HEK293T (cell line): ENCODE measurements around the gene SNAI3.

Experiments used
- CTCF ChIA-PET: fragments of 350-600 bp; formaldehyde crosslinking; extraction: SDS; loops from one replicate; lab custom pipeline; 2021; ENCODE audit warnings: antibody characterized with exemption, inconsistent platforms; lab: Yijun Ruan, JAX
- POLR2A ChIA-PET: fragments of 350-600 bp; formaldehyde crosslinking; extraction: SDS; loops from one replicate; lab custom pipeline; 2020; ENCODE audit warnings: antibody characterized with exemption, inconsistent platforms; lab: Yijun Ruan, JAX
- DNase-seq: peaks from one replicate; pipeline ENCODE4 v3.0.0; 2012; ENCODE audit warnings: mixed read lengths; ENCODE audit errors: extremely low spot score
- ARNT ChIP-seq: fragments of 450-650 bp; IDR thresholded peaks from 2 replicates; pipeline ENCODE4 v1.6.1; 2017; ENCODE audit warnings: mild to moderate bottlenecking
- BHLHE40 ChIP-seq: fragments of 450-650 bp; IDR thresholded peaks from 2 replicates; pipeline ENCODE4 v1.6.1; 2016; ENCODE audit warnings: mild to moderate bottlenecking, moderate library complexity, borderline replicate concordance
- CTBP1 ChIP-seq: fragments of 450-650 bp; IDR thresholded peaks from 2 replicates; pipeline ENCODE4 v1.6.1; 2016; ENCODE audit warnings: borderline replicate concordance
- ELF4 ChIP-seq: fragments of 450-650 bp; IDR thresholded peaks from 2 replicates; pipeline ENCODE4 v1.6.1; 2017; ENCODE audit warnings: antibody characterized with exemption
- FOXA1 ChIP-seq: fragments of 450-650 bp; IDR thresholded peaks from 2 replicates; pipeline ENCODE4 v1.6.1; 2016; ENCODE audit warnings: mild to moderate bottlenecking
- FOXK2 ChIP-seq: fragments of 450-650 bp; IDR thresholded peaks from 2 replicates; pipeline ENCODE4 v1.6.1; 2016; ENCODE audit warnings: mild to moderate bottlenecking
- FOXM1 ChIP-seq: fragments of 450-650 bp; IDR thresholded peaks from 2 replicates; pipeline ENCODE4 v1.6.1; 2017; ENCODE audit warnings: mild to moderate bottlenecking, borderline replicate concordance
- HDGF ChIP-seq: fragments of 450-650 bp; IDR thresholded peaks from 2 replicates; pipeline ENCODE4 v1.6.1; 2017; ENCODE audit warnings: antibody characterized with exemption, borderline replicate concordance
- L3MBTL2 ChIP-seq: fragments of 450-650 bp; conservative IDR thresholded peaks from 2 replicates; pipeline ENCODE4 v1.6.1; 2016; ENCODE audit warnings: mild to moderate bottlenecking
- LEF1 ChIP-seq: fragments of 450-650 bp; IDR thresholded peaks from 2 replicates; pipeline ENCODE4 v1.6.1; 2017; ENCODE audit warnings: mild to moderate bottlenecking, borderline replicate concordance
- NFRKB ChIP-seq: fragments of 450-650 bp; IDR thresholded peaks from 2 replicates; pipeline ENCODE4 v1.6.1; 2016; ENCODE audit warnings: mild to moderate bottlenecking, moderate library complexity
- SP1 ChIP-seq: fragments of 450-650 bp; IDR thresholded peaks from 2 replicates; pipeline ENCODE4 v1.6.1; 2017
- SUZ12 ChIP-seq: fragments of 450-650 bp; IDR thresholded peaks from 2 replicates; pipeline ENCODE4 v1.6.1; 2016; ENCODE audit warnings: mild to moderate bottlenecking
- TARDBP ChIP-seq: fragments of 450-650 bp; IDR thresholded peaks from 2 replicates; pipeline ENCODE4 v1.6.1; 2016
- ZNF384 ChIP-seq: fragments of 450-650 bp; IDR thresholded peaks from 2 replicates; pipeline ENCODE4 v1.6.1; 2016
- TF ChIP-seq, protein P1 (sequence below): fragments of 450-650 bp; IDR thresholded peaks from 2 replicates; pipeline ENCODE4 v1.6.1; 2016

SNAI3 gene

DNA sequence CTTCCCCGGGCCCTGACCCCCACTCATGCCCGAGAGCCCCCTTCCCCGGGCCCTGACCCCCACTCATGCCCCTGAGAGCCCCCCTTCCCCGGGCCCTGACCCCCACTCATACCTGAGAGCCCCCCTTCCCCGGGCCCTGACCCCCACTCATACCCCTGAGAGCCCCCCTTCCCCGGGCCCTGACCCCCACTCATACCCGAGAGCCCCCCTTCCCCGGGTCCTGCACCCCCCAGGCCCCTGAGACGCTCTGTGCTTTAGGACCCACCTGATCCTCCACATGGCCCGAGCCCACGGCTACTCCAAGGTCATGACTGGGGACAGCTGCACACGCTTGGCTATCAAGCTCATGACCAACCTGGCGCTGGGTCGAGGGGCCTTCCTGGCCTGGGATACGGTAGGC is 26.7 kb upstream of the SNAI3 start:
- DNase-seq: no peak
- CTCF ChIA-PET: no interaction called here
- TF ChIP-seq FOXA1 (no peak), TARDBP (no peak), NFRKB (no peak), SP1 (no peak)
- POLR2A ChIA-PET: no interaction called here

DNA sequence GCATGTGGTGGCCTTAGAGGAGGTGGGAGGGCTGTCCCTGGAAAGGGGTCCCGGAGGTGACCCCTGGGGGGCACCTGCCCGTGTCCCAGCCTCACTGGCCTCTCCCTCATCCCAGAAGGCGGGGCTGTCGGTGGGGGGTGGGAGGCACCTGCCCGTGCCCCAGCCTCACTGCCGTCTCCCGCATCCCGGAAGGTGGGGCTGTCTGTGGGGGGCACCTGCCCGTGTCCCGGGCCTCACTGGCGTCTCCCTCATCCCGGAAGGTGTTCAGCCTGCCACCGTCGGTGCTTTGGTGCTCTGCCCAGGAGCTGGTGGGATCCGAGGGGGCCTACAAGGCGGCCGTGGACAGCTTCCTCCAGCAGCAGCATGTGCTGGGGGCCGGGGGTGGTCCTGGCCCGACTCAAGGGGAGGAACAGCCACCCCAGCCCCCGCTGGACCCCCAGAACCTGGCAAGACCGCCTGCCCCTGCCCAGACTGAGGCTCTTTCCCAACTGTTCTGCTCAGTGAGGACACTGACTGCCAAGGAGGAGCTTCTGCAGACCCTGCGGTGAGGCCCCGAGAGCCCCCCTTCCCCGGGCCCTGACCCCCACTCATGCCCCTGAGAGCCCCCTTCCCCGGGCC is 26.2 kb upstream of the SNAI3 start:
- CTCF ChIA-PET: no interaction called here
- DNase-seq: no peak
- TF ChIP-seq ARNT (no peak), FOXK2 (no peak), LEF1 (no peak), NFRKB (no peak), TARDBP (no peak), L3MBTL2 (no peak), SUZ12 (no peak), BHLHE40 (no peak), SP1 (no peak), FOXA1 (no peak), ELF4 (no peak), ZNF384 (no peak), FOXM1 (no peak), HDGF (no peak)
- TF ChIP-seq, protein P1, sequence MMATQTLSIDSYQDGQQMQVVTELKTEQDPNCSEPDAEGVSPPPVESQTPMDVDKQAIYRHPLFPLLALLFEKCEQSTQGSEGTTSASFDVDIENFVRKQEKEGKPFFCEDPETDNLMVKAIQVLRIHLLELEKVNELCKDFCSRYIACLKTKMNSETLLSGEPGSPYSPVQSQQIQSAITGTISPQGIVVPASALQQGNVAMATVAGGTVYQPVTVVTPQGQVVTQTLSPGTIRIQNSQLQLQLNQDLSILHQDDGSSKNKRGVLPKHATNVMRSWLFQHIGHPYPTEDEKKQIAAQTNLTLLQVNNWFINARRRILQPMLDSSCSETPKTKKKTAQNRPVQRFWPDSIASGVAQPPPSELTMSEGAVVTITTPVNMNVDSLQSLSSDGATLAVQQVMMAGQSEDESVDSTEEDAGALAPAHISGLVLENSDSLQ: no peak
- POLR2A ChIA-PET: no interaction called here

DNA sequence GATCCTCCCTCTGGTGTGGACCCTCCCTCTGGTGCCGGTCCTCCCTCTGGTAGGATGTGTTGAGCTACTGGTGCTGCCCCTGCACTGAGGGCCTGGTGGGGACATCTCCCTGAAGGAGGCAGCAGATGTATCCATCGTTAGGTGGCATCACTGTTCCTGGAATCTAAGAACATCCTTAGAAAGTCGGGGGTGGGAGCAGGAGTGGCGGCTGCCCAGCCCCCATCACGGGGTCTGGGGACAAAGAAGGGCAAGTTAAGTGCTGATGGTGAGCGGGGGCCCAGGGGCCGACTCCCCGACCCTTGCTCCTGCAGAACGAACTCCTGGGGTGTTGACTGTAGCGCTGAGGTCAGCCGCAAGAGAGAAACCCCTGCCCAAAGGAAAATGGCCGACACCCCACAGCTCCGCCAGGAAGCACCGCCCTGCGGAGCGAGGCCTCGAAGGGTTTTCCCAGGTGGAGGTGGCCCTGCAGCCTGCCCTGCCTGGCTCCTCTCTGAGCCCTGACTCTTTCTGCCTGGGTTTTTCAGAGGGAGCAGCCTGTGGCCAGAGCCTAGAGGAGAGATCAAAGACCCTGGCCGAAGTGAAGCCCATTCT is 25.5 kb upstream of the SNAI3 start:
- POLR2A ChIA-PET: interaction anchor here (1.2 kb wide), 1 partner anchor 11 kb away, joined by 4 read pairs; no protein-coding TSS in a partner anchor
- CTCF ChIA-PET: no interaction called here
- TF ChIP-seq LEF1 (no peak), ZNF384 (no peak), BHLHE40 (no peak), CTBP1 (no peak), ARNT (no peak), HDGF (no peak), TARDBP (no peak), ELF4 (no peak), L3MBTL2 (no peak), FOXK2 (no peak), NFRKB (no peak), FOXM1 (no peak), FOXA1 (no peak)

DNA sequence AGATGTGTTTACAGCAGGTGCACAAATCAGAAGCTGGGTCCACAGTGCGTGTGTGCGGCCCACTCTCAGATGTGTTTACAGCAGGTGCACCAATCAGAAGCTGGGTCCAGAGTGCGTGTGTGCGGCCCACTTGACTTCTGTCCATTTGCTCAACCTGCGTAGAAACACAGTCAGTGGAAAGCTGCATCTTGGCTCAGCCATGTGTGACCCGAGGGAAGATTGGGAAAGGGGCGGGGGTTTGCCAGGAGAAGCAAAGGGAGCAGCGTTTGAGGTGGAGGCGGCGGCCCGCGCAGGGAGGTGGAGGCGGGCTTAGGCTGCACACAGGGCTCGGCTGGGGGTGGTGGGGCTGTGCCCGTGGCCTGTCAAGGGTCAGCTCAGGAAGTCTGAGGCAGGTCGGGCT is 24.2 kb upstream of the SNAI3 start:
- ChIA-PET CTCF (no interaction called here), POLR2A (interaction anchor here (1.2 kb wide), 1 partner anchor 9 kb away, joined by 4 read pairs; no protein-coding TSS in a partner anchor)
- DNase-seq: no peak
- TF ChIP-seq LEF1: no peak
- no peak for TF ChIP-seq FOXK2
- TF ChIP-seq FOXM1: no peak
- no peak for TF ChIP-seq ELF4
- no peak for TF ChIP-seq HDGF
- TF ChIP-seq, protein P1: no peak
- no peak for TF ChIP-seq BHLHE40
- TF ChIP-seq ZNF384: no peak
- TF ChIP-seq TARDBP: no peak
- TF ChIP-seq SUZ12: no peak
- no peak for TF ChIP-seq CTBP1
- TF ChIP-seq ARNT: no peak
- TF ChIP-seq NFRKB: no peak
- no peak for TF ChIP-seq FOXA1

More for the DNA sequence above, 25.5 kb upstream of the SNAI3 start:
- no peak for DNase-seq

DNA sequence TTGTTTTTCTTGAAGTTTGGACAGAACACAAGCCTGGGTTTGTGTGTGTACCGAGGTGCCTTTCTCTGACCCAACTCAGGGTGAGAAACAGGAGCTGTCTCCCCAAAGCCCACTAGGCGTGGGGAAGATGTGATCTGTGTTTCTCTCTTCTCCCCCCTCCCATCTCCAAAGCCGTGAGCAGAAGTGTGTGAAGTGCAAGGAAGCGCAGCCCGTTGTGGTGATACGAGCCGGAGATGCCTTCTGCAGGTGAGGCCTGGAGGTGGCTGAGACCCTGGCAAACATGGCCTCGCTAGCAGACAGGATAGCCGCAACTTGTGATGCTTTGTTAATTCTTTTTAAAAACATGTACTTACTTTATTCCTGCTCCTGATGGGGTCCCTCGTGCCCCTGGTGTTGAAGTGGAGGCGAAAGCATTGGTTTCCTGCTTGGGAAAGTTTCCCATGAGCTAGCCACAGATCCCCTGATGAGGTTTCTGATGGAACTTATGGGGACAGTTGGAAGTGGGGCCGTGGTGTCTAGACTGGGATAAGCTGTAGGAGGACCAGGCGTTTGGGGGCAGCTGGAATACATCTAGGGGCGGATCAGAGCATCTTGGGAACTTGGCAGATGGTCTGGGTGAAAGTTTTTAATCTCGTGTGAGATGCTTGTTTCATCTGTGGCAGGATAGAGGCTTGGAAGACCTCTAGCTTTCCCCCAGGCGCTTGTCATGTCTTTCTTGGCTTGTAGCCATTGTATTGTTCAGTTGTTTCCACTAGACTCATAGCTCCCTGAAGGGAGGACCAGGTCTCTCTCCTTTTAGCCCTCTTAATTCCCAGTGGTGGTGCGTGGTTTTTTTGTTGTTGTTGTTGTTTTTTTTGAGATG is 20.9 kb upstream of the SNAI3 start:
- no peak for TF ChIP-seq FOXM1
- CTCF ChIA-PET: interaction anchor here (1.0 kb wide), 1 partner anchor 30 kb away, joined by 3 read pairs; no protein-coding TSS in a partner anchor
- POLR2A ChIA-PET: interaction anchor here (0.8 to 1.1 kb wide), 4 partner anchors 9 to 99 kb away, joined by 3 to 7 read pairs (median 4); no protein-coding TSS in a partner anchor
- DNase-seq: no peak

DNA sequence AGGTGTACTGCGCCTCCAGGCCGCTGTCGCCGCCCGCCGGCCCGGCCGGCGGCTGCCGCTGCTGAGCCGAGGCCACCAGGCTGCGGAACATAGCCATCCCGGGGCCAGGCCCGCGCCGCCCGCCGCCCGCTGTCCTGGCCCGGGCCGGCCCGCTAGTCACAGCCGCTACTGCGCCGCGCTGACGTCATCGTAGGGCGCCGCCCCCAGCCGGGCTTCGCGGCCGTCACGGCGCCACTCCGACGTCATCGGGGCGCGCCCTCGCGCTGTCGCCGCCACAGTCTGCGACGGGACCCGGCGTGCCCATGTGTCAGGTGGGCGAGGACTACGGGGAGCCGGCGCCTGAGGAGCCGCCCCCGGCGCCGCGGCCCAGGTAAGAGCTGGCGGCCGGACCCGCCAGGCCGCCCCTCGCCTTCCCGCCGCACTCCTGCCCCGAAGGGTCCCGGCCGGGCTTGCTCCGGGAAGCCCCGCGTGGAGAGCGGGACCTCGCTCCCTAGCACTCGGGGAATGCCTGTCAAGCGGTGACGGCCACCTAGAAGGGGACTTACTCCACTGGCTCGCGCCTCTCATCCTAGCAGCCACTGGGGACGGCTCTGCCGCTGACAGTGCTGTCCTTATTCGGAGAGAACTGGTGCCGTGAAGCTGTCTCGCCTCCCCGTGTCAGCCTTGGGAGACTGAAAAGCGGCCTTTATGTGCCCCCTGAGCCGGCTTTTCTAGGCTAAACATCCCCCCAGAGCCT is 20.1 kb upstream of the SNAI3 start, which contains the start of the genes CTU2 and RNF166:
Gene CTU2 (plus strand): TSS at position 275 of the 736 bp plus-strand sequence. CDS start 28 bp downstream, at position 303.
Gene RNF166 (minus strand): TSS at position 180 of the 736 bp plus-strand sequence. CDS start 83 bp downstream, at position 97.
- peak; percentile 99 for DNase-seq
- peak; percentile 64; the same call in 1 of the 2 replicates for TF ChIP-seq LEF1
- TF ChIP-seq FOXK2: no peak
- TF ChIP-seq, protein P1: no peak
- ChIA-PET CTCF (interaction anchor here (1.3 kb wide), 1 partner anchor 31 kb away, joined by 3 read pairs; no protein-coding TSS in a partner anchor), POLR2A (interaction anchor here (0.8 to 1.1 kb wide), 4 partner anchors 9 to 100 kb away, joined by 3 to 7 read pairs (median 4); no protein-coding TSS in a partner anchor)
